SK-N-SH treated with all-trans-retinoic acid at 6 μM for 48 hours (cell line): ENCODE data around the gene SCUBE2.

ENCODE experiments used
- ARNTL ChIP-seq: fragments of 450-650 bp; formaldehyde crosslinking; IDR thresholded peaks from 2 replicates; pipeline ENCODE4 v1.5.0; 2020; ENCODE audit warnings: low read depth, mild to moderate bottlenecking, moderate library complexity, borderline replicate concordance
- BACH2 ChIP-seq: fragments of 250-450 bp; sonication (Bioruptor Pico); IDR thresholded peaks from 2 replicates; pipeline ENCODE4 v1.9.0; 2021; ENCODE audit warnings: mild to moderate bottlenecking, borderline replicate concordance
- ESRRG ChIP-seq: fragments of 250-450 bp; sonication (Bioruptor Pico); IDR thresholded peaks from 2 replicates; pipeline ENCODE4 v1.6.1; 2021; ENCODE audit warnings: mild to moderate bottlenecking
- GLIS3 ChIP-seq: fragments of 250-450 bp; sonication (Bioruptor Pico); IDR thresholded peaks from 2 replicates; pipeline ENCODE4 v1.5.0; 2020; ENCODE audit warnings: mild to moderate bottlenecking, moderate library complexity
- PPARA ChIP-seq: fragments of 250-450 bp; sonication (Bioruptor Pico); IDR thresholded peaks from 2 replicates; pipeline ENCODE4 v1.5.0; 2020; ENCODE audit warnings: mild to moderate bottlenecking, borderline replicate concordance
- RARB ChIP-seq: fragments of 250-450 bp; sonication (Bioruptor Pico); IDR thresholded peaks from 2 replicates; pipeline ENCODE4 v1.8.0; 2021; ENCODE audit warnings: mild to moderate bottlenecking, moderate library complexity
- SNAI2 ChIP-seq: fragments of 250-450 bp; sonication (Bioruptor Pico); IDR thresholded peaks from 2 replicates; pipeline ENCODE4 v1.5.0; 2020; ENCODE audit warnings: mild to moderate bottlenecking, moderate library complexity
- TOX ChIP-seq: fragments of 250-450 bp; sonication (Bioruptor Pico); IDR thresholded peaks from 2 replicates; pipeline ENCODE4 v1.8.0; 2021; ENCODE audit warnings: mild to moderate bottlenecking, moderate library complexity, borderline replicate concordance
- ZFP30 ChIP-seq: fragments of 450-650 bp; formaldehyde crosslinking; IDR thresholded peaks from 2 replicates; pipeline ENCODE4 v1.5.0; 2022; ENCODE audit warnings: mild to moderate bottlenecking, moderate library complexity
- TF ChIP-seq, protein P1 (sequence below): fragments of 250-450 bp; sonication (Bioruptor Pico); IDR thresholded peaks from 2 replicates; pipeline ENCODE4 v1.8.0; 2021; ENCODE audit warnings: low read depth, mild to moderate bottlenecking, moderate library complexity, borderline replicate concordance
- TF ChIP-seq, protein P2 (sequence below): fragments of 250-450 bp; sonication (Bioruptor Pico); IDR thresholded peaks from 2 replicates; pipeline ENCODE4 v1.8.0; 2020; ENCODE audit warnings: mild to moderate bottlenecking, moderate library complexity, borderline replicate concordance

DNA sequence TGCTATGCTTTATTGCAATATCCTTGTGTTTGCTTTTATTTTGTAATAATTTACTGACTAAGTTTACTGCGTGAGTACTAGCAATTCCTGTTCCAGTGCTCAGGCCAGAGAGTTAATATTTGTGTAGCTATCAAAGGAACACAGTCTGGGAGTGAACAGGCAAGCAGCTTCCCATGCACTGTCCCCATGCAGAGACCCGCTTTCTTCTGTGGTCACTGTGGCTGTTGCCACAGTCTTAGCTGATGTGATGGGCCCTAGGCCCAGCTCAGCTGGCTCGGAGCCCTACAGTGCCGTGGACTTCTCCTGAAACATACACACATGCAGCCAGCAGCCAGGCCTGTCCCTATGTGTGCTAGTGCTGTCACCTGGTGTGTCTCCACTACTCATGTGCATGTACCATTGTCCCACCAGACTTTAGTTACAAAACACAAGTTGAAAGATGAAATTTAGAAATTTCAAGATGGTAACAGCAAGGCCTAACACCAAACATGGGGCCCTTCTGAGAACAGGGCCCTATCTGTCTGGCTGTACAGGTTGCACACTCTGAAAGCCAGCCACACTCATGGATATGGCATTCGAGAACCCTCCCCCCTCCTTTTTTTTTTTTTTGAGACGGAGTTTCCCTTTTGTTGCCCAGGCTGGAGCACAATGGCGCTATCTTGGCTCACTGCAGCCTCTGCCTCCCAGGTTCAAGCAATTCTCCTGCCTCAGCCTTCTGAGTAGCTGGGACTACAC is 12.3 kb upstream of the SCUBE2 start:
- no peak for TF ChIP-seq ARNTL (CRISPR knock-in tag)
- no peak for TF ChIP-seq PPARA (CRISPR knock-in tag)
- TF ChIP-seq, protein P1, sequence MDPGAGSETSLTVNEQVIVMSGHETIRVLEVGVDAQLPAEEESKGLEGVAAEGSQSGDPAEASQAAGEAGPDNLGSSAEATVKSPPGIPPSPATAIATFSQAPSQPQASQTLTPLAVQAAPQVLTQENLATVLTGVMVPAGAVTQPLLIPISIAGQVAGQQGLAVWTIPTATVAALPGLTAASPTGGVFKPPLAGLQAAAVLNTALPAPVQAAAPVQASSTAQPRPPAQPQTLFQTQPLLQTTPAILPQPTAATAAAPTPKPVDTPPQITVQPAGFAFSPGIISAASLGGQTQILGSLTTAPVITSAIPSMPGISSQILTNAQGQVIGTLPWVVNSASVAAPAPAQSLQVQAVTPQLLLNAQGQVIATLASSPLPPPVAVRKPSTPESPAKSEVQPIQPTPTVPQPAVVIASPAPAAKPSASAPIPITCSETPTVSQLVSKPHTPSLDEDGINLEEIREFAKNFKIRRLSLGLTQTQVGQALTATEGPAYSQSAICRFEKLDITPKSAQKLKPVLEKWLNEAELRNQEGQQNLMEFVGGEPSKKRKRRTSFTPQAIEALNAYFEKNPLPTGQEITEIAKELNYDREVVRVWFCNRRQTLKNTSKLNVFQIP = no peak
- no peak for TF ChIP-seq GLIS3 (CRISPR knock-in tag)
- no peak for TF ChIP-seq ESRRG (CRISPR knock-in tag)
- TF ChIP-seq ZFP30 (CRISPR knock-in tag) = no peak
- TF ChIP-seq TOX = no peak
- TF ChIP-seq, protein P2, sequence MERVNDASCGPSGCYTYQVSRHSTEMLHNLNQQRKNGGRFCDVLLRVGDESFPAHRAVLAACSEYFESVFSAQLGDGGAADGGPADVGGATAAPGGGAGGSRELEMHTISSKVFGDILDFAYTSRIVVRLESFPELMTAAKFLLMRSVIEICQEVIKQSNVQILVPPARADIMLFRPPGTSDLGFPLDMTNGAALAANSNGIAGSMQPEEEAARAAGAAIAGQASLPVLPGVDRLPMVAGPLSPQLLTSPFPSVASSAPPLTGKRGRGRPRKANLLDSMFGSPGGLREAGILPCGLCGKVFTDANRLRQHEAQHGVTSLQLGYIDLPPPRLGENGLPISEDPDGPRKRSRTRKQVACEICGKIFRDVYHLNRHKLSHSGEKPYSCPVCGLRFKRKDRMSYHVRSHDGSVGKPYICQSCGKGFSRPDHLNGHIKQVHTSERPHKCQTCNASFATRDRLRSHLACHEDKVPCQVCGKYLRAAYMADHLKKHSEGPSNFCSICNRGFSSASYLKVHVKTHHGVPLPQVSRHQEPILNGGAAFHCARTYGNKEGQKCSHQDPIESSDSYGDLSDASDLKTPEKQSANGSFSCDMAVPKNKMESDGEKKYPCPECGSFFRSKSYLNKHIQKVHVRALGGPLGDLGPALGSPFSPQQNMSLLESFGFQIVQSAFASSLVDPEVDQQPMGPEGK (CRISPR knock-in tag) = no peak
- no peak for TF ChIP-seq RARB (CRISPR knock-in tag)
- TF ChIP-seq SNAI2 (CRISPR knock-in tag) = no peak
- TF ChIP-seq BACH2 = no peak
